HEK293 (cell line): ENCODE measurements around the gene GCSH.

Experiments used
- CTCF ChIA-PET: fragments of 350-600 bp; formaldehyde crosslinking; extraction: SDS; loops from one replicate; lab custom pipeline; 2021; ENCODE audit warnings: antibody characterized with exemption; lab: Yijun Ruan, JAX
- POLR2A ChIA-PET: fragments of 300-600 bp; formaldehyde crosslinking; extraction: SDS; loops from one replicate; lab custom pipeline; 2020; ENCODE audit warnings: antibody characterized with exemption, inconsistent platforms; lab: Yijun Ruan, JAX
- H3K27ac ChIP-seq: fragments of 200-500 bp; sonication (Bioruptor generic); 2 replicates; pipeline ENCODE4 v1.5.1; 2014; ENCODE audit warnings: low read depth, low read length, control low read depth, inconsistent platforms; ENCODE audit errors: extremely low read depth
- H3K36me3 ChIP-seq, 2 experiments: fragments of 200-500 bp in 1 of 2; sonication (Bioruptor generic) in 1 of 2; 1 replicate in 1 of 2; 2 replicates in 1 of 2; pipeline ENCODE4 v1.5.1; 2014 to 2017; ENCODE audit warnings: inconsistent platforms in 2 of 2, low read length in 2 of 2; ENCODE audit not compliant: control insufficient read depth in 2 of 2, insufficient read depth in 1 of 2
- H3K4me1 ChIP-seq: fragments of 200-500 bp; sonication (Bioruptor generic); 2 replicates; pipeline ENCODE4 v1.5.1; 2014; ENCODE audit warnings: mild to moderate bottlenecking, low read length, inconsistent platforms; ENCODE audit not compliant: control insufficient read depth, insufficient read depth
- H3K4me3 ChIP-seq: 2 replicates; pipeline ENCODE4 v1.5.1; 2011; ENCODE audit warnings: low read depth, mild to moderate bottlenecking, control low read depth, low read length, moderate library complexity
- H3K9me3 ChIP-seq: fragments of 200-500 bp; sonication (Bioruptor generic); 2 replicates; pipeline ENCODE4 v1.5.1; 2014; ENCODE audit warnings: low read depth, low read length, inconsistent platforms; ENCODE audit not compliant: control insufficient read depth, insufficient read depth
- ELK4 ChIP-seq: IDR thresholded peaks from 2 replicates; pipeline ENCODE4 v1.6.1; 2011; ENCODE audit warnings: mild to moderate bottlenecking, low read depth, low read length, borderline replicate concordance
- GFI1B ChIP-seq: fragments of 450-650 bp; formaldehyde crosslinking; IDR thresholded peaks from 2 replicates; pipeline ENCODE4 v1.5.1; 2016; ENCODE audit warnings: missing biosample characterization, missing genetic modification characterization
- PRDM1 ChIP-seq: fragments of 450-650 bp; formaldehyde crosslinking; IDR thresholded peaks from 2 replicates; pipeline ENCODE4; 2016; ENCODE audit warnings: missing biosample characterization, missing genetic modification characterization
- SP2 ChIP-seq: fragments of 450-650 bp; formaldehyde crosslinking; IDR thresholded peaks from 2 replicates; pipeline ENCODE4 v1.5.1; 2016; ENCODE audit warnings: missing biosample characterization, missing genetic modification characterization
- ZBTB20 ChIP-seq: fragments of 450-650 bp; formaldehyde crosslinking; IDR thresholded peaks from 2 replicates; pipeline ENCODE4 v1.5.1; 2016; ENCODE audit warnings: missing biosample characterization, missing genetic modification characterization
- ZBTB26 ChIP-seq: fragments of 450-650 bp; formaldehyde crosslinking; optimal IDR thresholded peaks from 2 replicates; pipeline ENCODE3; 2016; ENCODE audit warnings: missing biosample characterization, mild to moderate bottlenecking, missing genetic modification characterization
- ZBTB8A ChIP-seq: fragments of 450-650 bp; formaldehyde crosslinking; IDR thresholded peaks from 2 replicates; pipeline ENCODE4 v1.5.1; 2016; ENCODE audit warnings: missing biosample characterization, missing genetic modification characterization
- ZNF19 ChIP-seq: fragments of 450-650 bp; formaldehyde crosslinking; IDR thresholded peaks from 2 replicates; pipeline ENCODE4; 2016; ENCODE audit warnings: missing biosample characterization, missing genetic modification characterization, low read depth
- ZNF221 ChIP-seq: fragments of 450-650 bp; formaldehyde crosslinking; IDR thresholded peaks from 2 replicates; pipeline ENCODE4 v1.5.1; 2017; ENCODE audit warnings: missing biosample characterization, missing genetic modification characterization, borderline replicate concordance
- ZNF324 ChIP-seq: fragments of 450-650 bp; formaldehyde crosslinking; IDR thresholded peaks from 2 replicates; pipeline ENCODE4 v1.5.1; 2016; ENCODE audit warnings: missing biosample characterization, missing genetic modification characterization
- ZNF335 ChIP-seq: fragments of 450-650 bp; formaldehyde crosslinking; conservative IDR thresholded peaks from 2 replicates; pipeline ENCODE4 v1.5.1; 2016; ENCODE audit warnings: missing biosample characterization, missing genetic modification characterization
- ZNF394 ChIP-seq: fragments of 450-650 bp; formaldehyde crosslinking; IDR thresholded peaks from 2 replicates; pipeline ENCODE4 v1.5.1; 2016; ENCODE audit warnings: missing biosample characterization, missing genetic modification characterization, mild to moderate bottlenecking, moderate library complexity, borderline replicate concordance
- ZNF416 ChIP-seq: fragments of 450-650 bp; formaldehyde crosslinking; IDR thresholded peaks from 2 replicates; pipeline ENCODE4 v1.5.1; 2016; ENCODE audit warnings: missing biosample characterization, missing genetic modification characterization
- ZNF501 ChIP-seq: fragments of 450-650 bp; formaldehyde crosslinking; IDR thresholded peaks from 2 replicates; pipeline ENCODE4 v1.5.1; 2016; ENCODE audit warnings: missing biosample characterization, missing genetic modification characterization
- ZNF558 ChIP-seq: fragments of 450-650 bp; formaldehyde crosslinking; IDR thresholded peaks from 2 replicates; pipeline ENCODE4 v1.5.1; 2016; ENCODE audit warnings: missing biosample characterization, missing genetic modification characterization
- ZNF596 ChIP-seq: fragments of 450-650 bp; IDR thresholded peaks from 2 replicates; pipeline ENCODE4 v1.5.0; 2018; ENCODE audit warnings: missing biosample characterization, mild to moderate bottlenecking, missing genetic modification characterization, moderate library complexity
- ZNF639 ChIP-seq: fragments of 450-650 bp; formaldehyde crosslinking; IDR thresholded peaks from 2 replicates; pipeline ENCODE4 v1.5.1; 2016; ENCODE audit warnings: missing biosample characterization, missing genetic modification characterization
- ZNF76 ChIP-seq: fragments of 450-650 bp; formaldehyde crosslinking; IDR thresholded peaks from 2 replicates; pipeline ENCODE4; 2016; ENCODE audit warnings: low read depth, missing biosample characterization, missing genetic modification characterization, borderline replicate concordance
- ZNF768 ChIP-seq: fragments of 450-650 bp; formaldehyde crosslinking; IDR thresholded peaks from 2 replicates; pipeline ENCODE4 v1.5.1; 2018; ENCODE audit warnings: missing biosample characterization, mild to moderate bottlenecking, missing genetic modification characterization
- TF ChIP-seq, protein P1 (sequence below): fragments of 450-650 bp; formaldehyde crosslinking; conservative IDR thresholded peaks from 2 replicates; pipeline ENCODE4 v1.5.1; 2016; ENCODE audit warnings: low read depth, missing biosample characterization, missing genetic modification characterization

GCSH gene

GRCh38 chr16:81040131-81040530 is 56.1 kb downstream of the GCSH start:
- Histone ChIP-seq H3K9me3 (no peaks in the 10 kb centered on the region), H3K36me3 (peaks cover 8 to 73% of the 10 kb centered on the region in 2 experiments), H3K4me1 (peaks cover 3% of the 10 kb centered on the region; the same call in 1 of the 2 replicates), H3K27ac (no peak overlapping the region), H3K4me3 (no peak overlapping the region)
- no peak for TF ChIP-seq ZNF501 (tag by site-specific recombination)
- TF ChIP-seq ZBTB8A, result no peak
- TF ChIP-seq ZNF596 (tag by site-specific recombination), result no peak
- CTCF ChIA-PET, result no interaction called here
- POLR2A ChIA-PET, result interaction anchor here (0.8 kb wide), 1 partner anchor 33 kb away, joined by 3 read pairs; the partner anchor contains the start of genes CENPN and CMC2

GRCh38 chr16:81036751-81037350 is 59.3 kb downstream of the GCSH start:
- H3K4me3 ChIP-seq, result peak overlapping the region; percentile 89
- CTCF ChIA-PET, result interaction anchor here (0.6 to 1.5 kb wide), 9 partner anchors 9 to 288 kb away, joined by 3 to 7 read pairs (median 3); no protein-coding TSS in a partner anchor
- H3K4me1 ChIP-seq, result peaks cover 3% of the 10 kb centered on the region; the same call in 1 of the 2 replicates
- peaks cover 0 to 45% of the 10 kb centered on the region in 2 experiments; a peak in 2 of 3 replicates for H3K36me3 ChIP-seq
- no peaks in the 10 kb centered on the region for H3K9me3 ChIP-seq
- POLR2A ChIA-PET, result interaction anchor here (1.0 to 1.9 kb wide), 3 partner anchors 26 to 40 kb away, joined by 4 to 11 read pairs (median 4); partner anchors contain the start of genes C16orf46, CENPN and CMC2
- TF ChIP-seq ZNF394 (tag by site-specific recombination), result no peak
- no peak for TF ChIP-seq ZNF768 (tag by site-specific recombination)
- no peak for TF ChIP-seq ZNF558
- TF ChIP-seq ZNF324 (tag by site-specific recombination), result no peak
- TF ChIP-seq PRDM1, result 0 out of 2 replicates have a peak, but pooled peaks have one; percentile 34
- no peak for TF ChIP-seq ZNF221
- no peak overlapping the region for H3K27ac ChIP-seq

DNA sequence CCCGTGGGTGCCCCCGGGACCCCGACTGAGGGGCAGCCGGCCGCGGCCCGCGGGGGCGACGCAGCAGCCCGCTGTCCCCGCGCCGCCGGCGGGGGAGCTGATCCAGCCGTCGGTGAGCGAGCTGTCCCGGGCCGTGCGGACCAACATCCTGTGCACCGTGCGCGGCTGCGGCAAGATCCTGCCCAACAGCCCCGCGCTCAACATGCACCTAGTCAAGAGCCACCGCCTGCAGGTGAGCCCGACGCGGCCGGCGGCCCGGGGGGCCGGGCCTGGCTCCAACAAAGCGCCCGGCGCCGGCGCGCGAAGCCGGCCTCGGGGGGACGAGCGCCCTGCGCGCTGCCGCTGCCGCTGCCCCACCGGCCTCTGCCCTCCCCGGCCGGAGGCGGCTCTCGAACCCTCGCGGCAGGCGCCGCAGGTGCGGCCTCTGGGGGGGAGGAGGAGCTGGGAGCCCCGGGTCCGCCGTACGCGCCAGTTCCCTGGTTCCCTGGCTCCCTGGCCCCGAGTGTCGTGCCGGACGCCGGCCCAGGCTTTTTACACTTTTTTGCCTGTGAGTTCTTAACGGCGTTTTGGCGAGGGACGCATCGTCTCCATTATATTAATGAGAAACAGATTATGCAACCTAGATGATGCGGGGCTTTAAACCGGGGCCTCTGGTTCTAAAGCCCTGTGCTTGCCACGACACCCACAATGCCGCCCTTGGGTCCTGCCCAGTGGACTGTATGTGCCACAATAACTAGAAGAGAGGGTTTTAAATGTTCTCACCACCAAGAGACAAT is 60.0 kb downstream of the GCSH start:
- CTCF ChIA-PET, result interaction anchor here (0.6 to 2.6 kb wide), 28 partner anchors 9 to 700 kb away, joined by 3 to 24 read pairs (median 4); partner anchors contain the start of gene C16orf46
- peaks cover 0 to 42% of the 10 kb centered on the region in 2 experiments; a peak in 2 of 3 replicates for H3K36me3 ChIP-seq
- POLR2A ChIA-PET, result interaction anchor here (1.0 to 1.9 kb wide), 3 partner anchors 25 to 40 kb away, joined by 4 to 11 read pairs (median 4); partner anchors contain the start of genes C16orf46, CENPN and CMC2
- TF ChIP-seq ZNF76 (peak; percentile 43; the same call in 1 of the 2 replicates), ZNF639 (tag by site-specific recombination) (no peak), ZNF416 (no peak), GFI1B (tag by site-specific recombination) (no peak), SP2 (tag by site-specific recombination) (peak; percentile 43; the same call in 1 of the 2 replicates), ZNF19 (tag by site-specific recombination) (no peak), ELK4 (0 out of 2 replicates have a peak, but pooled peaks have one; percentile 13), ZBTB20 (tag by site-specific recombination) (peak; percentile 89), ZBTB26 (peak; percentile 44), ZNF335 (peak; percentile 96)
- TF ChIP-seq, protein P1, sequence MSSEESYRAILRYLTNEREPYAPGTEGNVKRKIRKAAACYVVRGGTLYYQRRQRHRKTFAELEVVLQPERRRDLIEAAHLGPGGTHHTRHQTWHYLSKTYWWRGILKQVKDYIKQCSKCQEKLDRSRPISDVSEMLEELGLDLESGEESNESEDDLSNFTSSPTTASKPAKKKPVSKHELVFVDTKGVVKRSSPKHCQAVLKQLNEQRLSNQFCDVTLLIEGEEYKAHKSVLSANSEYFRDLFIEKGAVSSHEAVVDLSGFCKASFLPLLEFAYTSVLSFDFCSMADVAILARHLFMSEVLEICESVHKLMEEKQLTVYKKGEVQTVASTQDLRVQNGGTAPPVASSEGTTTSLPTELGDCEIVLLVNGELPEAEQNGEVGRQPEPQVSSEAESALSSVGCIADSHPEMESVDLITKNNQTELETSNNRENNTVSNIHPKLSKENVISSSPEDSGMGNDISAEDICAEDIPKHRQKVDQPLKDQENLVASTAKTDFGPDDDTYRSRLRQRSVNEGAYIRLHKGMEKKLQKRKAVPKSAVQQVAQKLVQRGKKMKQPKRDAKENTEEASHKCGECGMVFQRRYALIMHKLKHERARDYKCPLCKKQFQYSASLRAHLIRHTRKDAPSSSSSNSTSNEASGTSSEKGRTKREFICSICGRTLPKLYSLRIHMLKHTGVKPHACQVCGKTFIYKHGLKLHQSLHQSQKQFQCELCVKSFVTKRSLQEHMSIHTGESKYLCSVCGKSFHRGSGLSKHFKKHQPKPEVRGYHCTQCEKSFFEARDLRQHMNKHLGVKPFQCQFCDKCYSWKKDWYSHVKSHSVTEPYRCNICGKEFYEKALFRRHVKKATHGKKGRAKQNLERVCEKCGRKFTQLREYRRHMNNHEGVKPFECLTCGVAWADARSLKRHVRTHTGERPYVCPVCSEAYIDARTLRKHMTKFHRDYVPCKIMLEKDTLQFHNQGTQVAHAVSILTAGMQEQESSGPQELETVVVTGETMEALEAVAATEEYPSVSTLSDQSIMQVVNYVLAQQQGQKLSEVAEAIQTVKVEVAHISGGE (tag by site-specific recombination), result peak; percentile 34; the same call in 1 of the 2 replicates

More for the DNA sequence above, 60.0 kb downstream of the GCSH start:
- Histone ChIP-seq H3K27ac (peak overlapping the region; percentile 76; the same call in 1 of the 2 replicates), H3K4me1 (peaks cover 3% of the 10 kb centered on the region; the same call in 1 of the 2 replicates), H3K4me3 (peak overlapping the region; percentile 89), H3K9me3 (no peaks in the 10 kb centered on the region)
